Regular cardiac myocyte (primary cell): Measurements from ENCODE around the gene HSPA8. TPM values are rescaled to one million over a fixed set of nuclear protein-coding genes. Genes with fewer than 3 reads are reported as not detected.

ENCODE experiments used
- total RNA-seq: library from RNA; depleted of rRNA; stranded (reverse); fragments of >200 nt; gene quantifications from 2 replicates; pipeline ENCODE4 v1.2.3, GENCODE V29; 2014

HSPA8 gene
- total RNA-seq, result 1,646 and 3,145 TPM in 2 replicates

DNA sequence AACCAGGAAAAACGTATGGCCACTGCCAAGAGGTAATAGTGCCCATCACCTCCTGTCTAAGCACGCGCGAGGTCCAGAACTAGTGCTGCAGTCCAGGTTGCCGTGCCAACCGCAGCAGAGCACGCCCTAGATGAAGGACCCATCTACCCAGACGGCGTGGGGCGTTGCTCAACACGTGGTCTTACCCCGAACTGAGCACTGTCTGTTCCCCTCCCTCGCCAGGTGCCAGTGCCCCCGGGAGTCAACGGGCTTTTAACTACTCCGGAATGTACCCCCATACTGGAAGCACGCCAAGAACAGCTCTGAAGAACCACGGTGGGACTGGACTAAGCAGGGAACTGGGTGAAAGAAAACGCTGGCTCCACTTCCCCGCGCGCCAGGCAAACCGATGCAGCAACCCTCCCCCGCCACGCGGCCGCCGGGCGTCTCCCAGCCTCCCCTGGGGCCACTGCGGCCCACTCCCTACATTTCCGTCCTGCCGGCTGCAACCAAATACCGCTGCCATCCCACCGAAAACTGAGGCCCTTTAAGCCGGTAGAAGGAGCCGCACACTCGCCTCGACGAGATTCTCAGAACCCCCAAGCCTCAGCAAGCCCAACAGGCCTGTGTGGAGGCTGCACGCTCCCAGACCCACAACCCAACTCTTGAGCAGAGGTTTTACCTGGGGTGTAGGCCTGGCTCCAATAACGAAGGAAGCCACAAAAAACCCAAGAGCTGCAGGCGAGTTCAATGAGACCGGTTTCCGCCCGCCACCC lies at the start of gene HSPA8:
TSS of gene HSPA8 (minus strand) at position 734 of the 755 bp plus-strand sequence. CDS start 812 bp downstream, outside the sequence.

Other genes with a start within 250 kb of the HSPA8 start
- gene CRTAM, start 223.6 kb downstream of the HSPA8 start, total RNA-seq, result under 0.01 TPM in 1 of 2 replicates, not detected in the other
- 0.38 and 1.1 TPM in 2 replicates for gene JHY, start 179.4 kb downstream of the HSPA8 start, total RNA-seq
- not detected in 2 replicates for gene BSX, start 80.3 kb downstream of the HSPA8 start, total RNA-seq
- 116 and 324 TPM in 2 replicates for gene CLMP, start 133.1 kb upstream of the HSPA8 start, total RNA-seq